ENCODE data around the gene GAST. TPM values are rescaled to one million over a fixed set of nuclear protein-coding genes. Genes with fewer than 3 reads are reported as not detected.

GAST gene
- total and polyA plus RNA-seq, 9 of the 15 experiments (the other 6 are each of a cell fraction or from before 2014, with no cell fraction given): not detected

DNA sequence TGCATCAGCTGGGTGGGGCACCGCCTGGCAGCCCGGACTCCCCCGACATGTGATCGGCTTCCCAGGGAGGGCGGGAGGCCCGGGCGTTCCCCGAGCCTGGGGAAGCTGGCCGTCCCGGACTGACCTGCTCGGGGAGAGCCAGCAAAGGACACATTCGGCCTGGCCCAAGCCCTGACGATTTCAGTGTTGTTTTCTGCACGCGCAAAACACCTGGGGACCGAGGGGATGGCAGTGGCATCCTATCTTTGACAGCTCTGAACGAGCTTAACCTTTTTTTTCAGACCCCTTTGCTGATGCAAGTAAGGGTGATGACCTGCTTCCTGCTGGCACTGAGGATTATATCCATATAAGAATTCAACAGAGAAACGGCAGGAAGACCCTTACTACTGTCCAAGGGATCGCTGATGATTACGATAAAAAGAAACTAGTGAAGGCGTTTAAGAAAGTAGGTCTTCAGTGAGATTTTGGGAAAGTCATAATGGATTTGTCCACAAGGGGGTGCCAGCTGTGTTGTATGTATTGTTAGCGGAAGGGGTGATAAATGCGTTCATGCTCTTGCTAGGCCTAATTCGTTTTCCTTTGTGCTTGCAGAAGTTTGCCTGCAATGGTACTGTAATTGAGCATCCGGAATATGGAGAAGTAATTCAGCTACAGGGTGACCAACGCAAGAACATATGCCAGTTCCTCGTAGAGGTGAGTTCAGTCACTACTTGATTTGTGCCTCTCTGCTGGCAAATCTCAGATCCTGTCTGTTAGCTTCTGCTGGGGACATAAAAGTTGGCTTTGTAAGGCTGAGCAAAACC, 22.4 kb upstream of the GAST start (continued):
- TF ChIP-seq, protein P1, sequence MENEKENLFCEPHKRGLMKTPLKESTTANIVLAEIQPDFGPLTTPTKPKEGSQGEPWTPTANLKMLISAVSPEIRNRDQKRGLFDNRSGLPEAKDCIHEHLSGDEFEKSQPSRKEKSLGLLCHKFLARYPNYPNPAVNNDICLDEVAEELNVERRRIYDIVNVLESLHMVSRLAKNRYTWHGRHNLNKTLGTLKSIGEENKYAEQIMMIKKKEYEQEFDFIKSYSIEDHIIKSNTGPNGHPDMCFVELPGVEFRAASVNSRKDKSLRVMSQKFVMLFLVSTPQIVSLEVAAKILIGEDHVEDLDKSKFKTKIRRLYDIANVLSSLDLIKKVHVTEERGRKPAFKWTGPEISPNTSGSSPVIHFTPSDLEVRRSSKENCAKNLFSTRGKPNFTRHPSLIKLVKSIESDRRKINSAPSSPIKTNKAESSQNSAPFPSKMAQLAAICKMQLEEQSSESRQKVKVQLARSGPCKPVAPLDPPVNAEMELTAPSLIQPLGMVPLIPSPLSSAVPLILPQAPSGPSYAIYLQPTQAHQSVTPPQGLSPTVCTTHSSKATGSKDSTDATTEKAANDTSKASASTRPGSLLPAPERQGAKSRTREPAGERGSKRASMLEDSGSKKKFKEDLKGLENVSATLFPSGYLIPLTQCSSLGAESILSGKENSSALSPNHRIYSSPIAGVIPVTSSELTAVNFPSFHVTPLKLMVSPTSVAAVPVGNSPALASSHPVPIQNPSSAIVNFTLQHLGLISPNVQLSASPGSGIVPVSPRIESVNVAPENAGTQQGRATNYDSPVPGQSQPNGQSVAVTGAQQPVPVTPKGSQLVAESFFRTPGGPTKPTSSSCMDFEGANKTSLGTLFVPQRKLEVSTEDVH (IDR thresholded peaks at IDR 0.05; ENCODE audit: low read depth, partially characterized antibody): peak; percentile 15
- TF ChIP-seq NBN (IDR thresholded peaks at IDR 0.05; ENCODE audit: low read depth) (no peak), MAFF (IDR thresholded peaks at IDR 0.05; ENCODE audit: low read length) (no peak), TBP (optimal IDR thresholded peaks at IDR 0.05; ENCODE audit: low read depth, low read length) (no peak), TAF15 (IDR thresholded peaks at IDR 0.05; ENCODE audit: low read depth, low read length) (no peak), SRSF1 (IDR thresholded peaks at IDR 0.05; ENCODE audit: low read depth, low read length) (no peak), ZNF507 (tag; conservative IDR thresholded peaks at IDR 0.05) (no peak), ZNF79 (CRISPR knock-in tag; IDR thresholded peaks at IDR 0.05; ENCODE audit: low read depth) (no peak), MTF1 (CRISPR knock-in tag; IDR thresholded peaks at IDR 0.05; ENCODE audit: borderline replicate concordance) (no peak), TAF9B (IDR thresholded peaks at IDR 0.05; ENCODE audit: partially characterized antibody) (no peak), ZFPM2 (CRISPR knock-in tag; IDR thresholded peaks at IDR 0.05) (no peak), MITF (IDR thresholded peaks at IDR 0.05) (peak; percentile 64; the same call in 1 of the 2 replicates), TEAD2 (tag; IDR thresholded peaks at IDR 0.05) (no peak), LARP7 (IDR thresholded peaks at IDR 0.05) (no peak), ZEB2 (IDR thresholded peaks at IDR 0.05) (no peak), FOS (IDR thresholded peaks at IDR 0.05; ENCODE audit: extremely low read depth, insufficient read length) (no peak), SNRNP70 (optimal IDR thresholded peaks at IDR 0.05; ENCODE audit: low read depth, low read length) (no peak), FOXJ2 (tag; IDR thresholded peaks at IDR 0.05) (no peak), TAF7 (tag; IDR thresholded peaks at IDR 0.05) (no peak), ZNF354B (CRISPR knock-in tag; IDR thresholded peaks at IDR 0.05) (no peak), ARID1B (IDR thresholded peaks at IDR 0.05) (no peak; the same call in 1 of the 2 replicates)
- TF ChIP-seq, protein P2, sequence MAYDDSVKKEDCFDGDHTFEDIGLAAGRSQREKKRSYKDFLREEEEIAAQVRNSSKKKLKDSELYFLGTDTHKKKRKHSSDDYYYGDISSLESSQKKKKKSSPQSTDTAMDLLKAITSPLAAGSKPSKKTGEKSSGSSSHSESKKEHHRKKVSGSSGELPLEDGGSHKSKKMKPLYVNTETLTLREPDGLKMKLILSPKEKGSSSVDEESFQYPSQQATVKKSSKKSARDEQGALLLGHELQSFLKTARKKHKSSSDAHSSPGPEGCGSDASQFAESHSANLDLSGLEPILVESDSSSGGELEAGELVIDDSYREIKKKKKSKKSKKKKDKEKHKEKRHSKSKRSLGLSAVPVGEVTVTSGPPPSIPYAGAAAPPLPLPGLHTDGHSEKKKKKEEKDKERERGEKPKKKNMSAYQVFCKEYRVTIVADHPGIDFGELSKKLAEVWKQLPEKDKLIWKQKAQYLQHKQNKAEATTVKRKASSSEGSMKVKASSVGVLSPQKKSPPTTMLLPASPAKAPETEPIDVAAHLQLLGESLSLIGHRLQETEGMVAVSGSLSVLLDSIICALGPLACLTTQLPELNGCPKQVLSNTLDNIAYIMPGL (CRISPR knock-in tag; IDR thresholded peaks at IDR 0.05): no peak
- TF ChIP-seq, protein P3, sequence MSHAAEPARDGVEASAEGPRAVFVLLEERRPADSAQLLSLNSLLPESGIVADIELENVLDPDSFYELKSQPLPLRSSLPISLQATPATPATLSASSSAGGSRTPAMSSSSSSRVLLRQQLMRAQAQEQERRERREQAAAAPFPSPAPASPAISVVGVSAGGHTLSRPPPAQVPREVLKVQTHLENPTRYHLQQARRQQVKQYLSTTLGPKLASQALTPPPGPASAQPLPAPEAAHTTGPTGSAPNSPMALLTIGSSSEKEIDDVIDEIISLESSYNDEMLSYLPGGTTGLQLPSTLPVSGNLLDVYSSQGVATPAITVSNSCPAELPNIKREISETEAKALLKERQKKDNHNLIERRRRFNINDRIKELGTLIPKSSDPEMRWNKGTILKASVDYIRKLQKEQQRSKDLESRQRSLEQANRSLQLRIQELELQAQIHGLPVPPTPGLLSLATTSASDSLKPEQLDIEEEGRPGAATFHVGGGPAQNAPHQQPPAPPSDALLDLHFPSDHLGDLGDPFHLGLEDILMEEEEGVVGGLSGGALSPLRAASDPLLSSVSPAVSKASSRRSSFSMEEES (CRISPR knock-in tag; IDR thresholded peaks at IDR 0.05): no peak; the same call in 1 of the 2 replicates
